Activated naive CD4-positive, alpha-beta T cell treated with anti-CD3 and anti-CD28 coated beads, Interleukin-2, amount 50 U/mL, for 24 hours (primary cell): Measurements from ENCODE around the gene PLPP1.
"Not testable (repeated sequence)": the region's sequence is repeated elsewhere in the genome, so short reads cannot be mapped to it uniquely, and the experiment has no call there.

ENCODE experiments used
- H3K27ac Mint-ChIP-seq: one replicate; pipeline ENCODE4 v1.8.0; 2021; ENCODE audit warnings: mild to moderate bottlenecking, mixed read lengths
- H3K27me3 Mint-ChIP-seq: one replicate; pipeline ENCODE4 v1.8.0; 2021; ENCODE audit warnings: mixed read lengths
- H3K36me3 Mint-ChIP-seq: one replicate; pipeline ENCODE4 v1.8.0; 2021; ENCODE audit warnings: mixed read lengths
- H3K4me1 Mint-ChIP-seq: one replicate; pipeline ENCODE4 v1.8.0; 2021; ENCODE audit warnings: mixed read lengths
- H3K4me3 Mint-ChIP-seq: one replicate; pipeline ENCODE4 v1.8.0; 2021; ENCODE audit warnings: mild to moderate bottlenecking, mixed read lengths
- H3K9me3 Mint-ChIP-seq: one replicate; pipeline ENCODE4 v1.8.0; 2021; ENCODE audit warnings: mixed read lengths

PLPP1 gene

GRCh38 chr5:55558484-55558883 lies 23.7 kb upstream of the PLPP1 start:
- no peak overlapping the region for H3K27ac Mint-ChIP-seq
- no peak overlapping the region for H3K4me3 Mint-ChIP-seq
- no peaks in the 10 kb centered on the region for H3K4me1 Mint-ChIP-seq
- H3K9me3 Mint-ChIP-seq = no peaks in the 10 kb centered on the region
- H3K27me3 Mint-ChIP-seq = no peaks in the 10 kb centered on the region
- no peaks in the 10 kb centered on the region for H3K36me3 Mint-ChIP-seq

- H3K36me3 Mint-ChIP-seq = no peaks in the 10 kb centered on the region
- H3K9me3 Mint-ChIP-seq = no peaks in the 10 kb centered on the region
Observed at GRCh38 chr5:55557123-55557522, 22.4 kb upstream of the PLPP1 start.

GRCh38 chr5:55554585-55555202 lies 19.9 kb upstream of the PLPP1 start:
- Mint-ChIP-seq H3K4me3 (no peak overlapping the region), H3K9me3 (no peaks in the 10 kb centered on the region), H3K27me3 (no peaks in the 10 kb centered on the region), H3K4me1 (no peaks in the 10 kb centered on the region), H3K36me3 (no peaks in the 10 kb centered on the region), H3K27ac (no peak overlapping the region)

More at GRCh38 chr5:55557123-55557522, 22.4 kb upstream of the PLPP1 start:
- Mint-ChIP-seq H3K27ac (no peak overlapping the region), H3K4me3 (no peak overlapping the region), H3K4me1 (no peaks in the 10 kb centered on the region), H3K27me3 (no peaks in the 10 kb centered on the region)

GRCh38 chr5:55551904-55552303 lies 17.1 kb upstream of the PLPP1 start:
- no peak overlapping the region for H3K27ac Mint-ChIP-seq
- H3K4me1 Mint-ChIP-seq = peaks cover 6% of the 10 kb centered on the region
- H3K36me3 Mint-ChIP-seq = no peaks in the 10 kb centered on the region
- H3K4me3 Mint-ChIP-seq = no peak overlapping the region
- peaks cover 2% of the 10 kb centered on the region for H3K27me3 Mint-ChIP-seq
- H3K9me3 Mint-ChIP-seq = no peaks in the 10 kb centered on the region

GRCh38 chr5:55551358-55551757 lies 16.6 kb upstream of the PLPP1 start:
- H3K4me3 Mint-ChIP-seq = no peak overlapping the region
- no peaks in the 10 kb centered on the region for H3K36me3 Mint-ChIP-seq
- peaks cover 2% of the 10 kb centered on the region for H3K27me3 Mint-ChIP-seq
- H3K4me1 Mint-ChIP-seq = peaks cover 6% of the 10 kb centered on the region
- no peak overlapping the region for H3K27ac Mint-ChIP-seq
- H3K9me3 Mint-ChIP-seq = no peaks in the 10 kb centered on the region

- Mint-ChIP-seq H3K36me3 (no peaks in the 10 kb centered on the region), H3K27ac (no peak overlapping the region), H3K9me3 (no peaks in the 10 kb centered on the region), H3K4me1 (peaks cover 6% of the 10 kb centered on the region), H3K4me3 (no peak overlapping the region), H3K27me3 (peaks cover 2% of the 10 kb centered on the region)
Observed at GRCh38 chr5:55547781-55548180, 13.0 kb upstream of the PLPP1 start.

- Mint-ChIP-seq H3K27ac (no peak overlapping the region), H3K9me3 (no peaks in the 10 kb centered on the region), H3K4me1 (peaks cover 7% of the 10 kb centered on the region), H3K27me3 (peaks cover 2% of the 10 kb centered on the region), H3K4me3 (no peak overlapping the region), H3K36me3 (no peaks in the 10 kb centered on the region)
Observed at GRCh38 chr5:55546947-55547346, 12.2 kb upstream of the PLPP1 start.

GRCh38 chr5:55544341-55544740 lies 9.6 kb upstream of the PLPP1 start:
- H3K36me3 Mint-ChIP-seq = no peaks in the 10 kb centered on the region
- H3K9me3 Mint-ChIP-seq = no peaks in the 10 kb centered on the region
- H3K4me1 Mint-ChIP-seq = peaks cover 29% of the 10 kb centered on the region
- peaks cover 2% of the 10 kb centered on the region for H3K27me3 Mint-ChIP-seq
- no peak overlapping the region for H3K27ac Mint-ChIP-seq
- H3K4me3 Mint-ChIP-seq = no peak overlapping the region

GRCh38 chr5:55541056-55541635 lies 6.4 kb upstream of the PLPP1 start:
- no peaks in the 10 kb centered on the region for H3K27me3 Mint-ChIP-seq
- no peaks in the 10 kb centered on the region for H3K9me3 Mint-ChIP-seq
- H3K4me3 Mint-ChIP-seq = peak overlapping the region; percentile 9
- no peaks in the 10 kb centered on the region for H3K36me3 Mint-ChIP-seq
- H3K27ac Mint-ChIP-seq = peak overlapping the region; percentile 89
- H3K4me1 Mint-ChIP-seq = peaks cover 33% of the 10 kb centered on the region

- no peaks in the 10 kb centered on the region for H3K36me3 Mint-ChIP-seq
- peak overlapping the region; percentile 83 for H3K27ac Mint-ChIP-seq
- H3K27me3 Mint-ChIP-seq = no peaks in the 10 kb centered on the region
- H3K9me3 Mint-ChIP-seq = no peaks in the 10 kb centered on the region
- H3K4me3 Mint-ChIP-seq = peak overlapping the region; percentile 19
- H3K4me1 Mint-ChIP-seq = peaks cover 36% of the 10 kb centered on the region
Observed at GRCh38 chr5:55540525-55540924, 5.8 kb upstream of the PLPP1 start.

GRCh38 chr5:55540024-55540423 lies 5.3 kb upstream of the PLPP1 start:
- Mint-ChIP-seq H3K4me1 (peaks cover 41% of the 10 kb centered on the region), H3K27ac (peak overlapping the region; percentile 83), H3K4me3 (no peak overlapping the region)

GRCh38 chr5:55538661-55539060 lies 3.9 kb upstream of the PLPP1 start:
- Mint-ChIP-seq H3K27ac (peak overlapping the region; percentile 37), H3K4me3 (peak overlapping the region; percentile 52)

More at GRCh38 chr5:55540024-55540423, 5.3 kb upstream of the PLPP1 start:
- Mint-ChIP-seq H3K9me3 (no peaks in the 10 kb centered on the region), H3K27me3 (no peaks in the 10 kb centered on the region), H3K36me3 (no peaks in the 10 kb centered on the region)

GRCh38 chr5:55537315-55537714 lies 2.6 kb upstream of the PLPP1 start:
- not testable (repeated sequence) for H3K4me3 Mint-ChIP-seq, H3K27ac Mint-ChIP-seq, H3K36me3 Mint-ChIP-seq, H3K27me3 Mint-ChIP-seq, H3K9me3 Mint-ChIP-seq
- peaks cover 50% of the 10 kb centered on the region for H3K4me1 Mint-ChIP-seq

More at GRCh38 chr5:55538661-55539060, 3.9 kb upstream of the PLPP1 start:
- no peaks in the 10 kb centered on the region for H3K9me3 Mint-ChIP-seq
- H3K4me1 Mint-ChIP-seq = peaks cover 45% of the 10 kb centered on the region
- no peaks in the 10 kb centered on the region for H3K27me3 Mint-ChIP-seq
- H3K36me3 Mint-ChIP-seq = no peaks in the 10 kb centered on the region

GRCh38 chr5:55535199-55535905 lies 588 bp upstream of the PLPP1 start:
- peak overlapping the region; percentile 92 for H3K27ac Mint-ChIP-seq
- H3K9me3 Mint-ChIP-seq = no peaks in the 10 kb centered on the region
- H3K36me3 Mint-ChIP-seq = peaks cover 5% of the 10 kb centered on the region
- peak overlapping the region; percentile 83 for H3K4me3 Mint-ChIP-seq
- H3K27me3 Mint-ChIP-seq = no peaks in the 10 kb centered on the region
- H3K4me1 Mint-ChIP-seq = peaks cover 49% of the 10 kb centered on the region

- Mint-ChIP-seq H3K36me3 (peaks cover 5% of the 10 kb centered on the region), H3K9me3 (no peaks in the 10 kb centered on the region), H3K4me1 (peaks cover 42% of the 10 kb centered on the region), H3K27ac (peak overlapping the region; percentile 38), H3K27me3 (no peaks in the 10 kb centered on the region), H3K4me3 (peak overlapping the region; percentile 83)
Observed at GRCh38 chr5:55533521-55534435, 986 bp downstream of the PLPP1 start.
